ENCODE data around the gene SH3BP4. TPM values are rescaled to one million over a fixed set of nuclear protein-coding genes. Genes with fewer than 3 reads are reported as not detected.

Gene SH3BP4
- total and polyA plus RNA-seq, 2 of the 8 experiments (the other 6 are each of a cell fraction or from before 2014, with no cell fraction given): 28.3 to 35.4 TPM

DNA sequence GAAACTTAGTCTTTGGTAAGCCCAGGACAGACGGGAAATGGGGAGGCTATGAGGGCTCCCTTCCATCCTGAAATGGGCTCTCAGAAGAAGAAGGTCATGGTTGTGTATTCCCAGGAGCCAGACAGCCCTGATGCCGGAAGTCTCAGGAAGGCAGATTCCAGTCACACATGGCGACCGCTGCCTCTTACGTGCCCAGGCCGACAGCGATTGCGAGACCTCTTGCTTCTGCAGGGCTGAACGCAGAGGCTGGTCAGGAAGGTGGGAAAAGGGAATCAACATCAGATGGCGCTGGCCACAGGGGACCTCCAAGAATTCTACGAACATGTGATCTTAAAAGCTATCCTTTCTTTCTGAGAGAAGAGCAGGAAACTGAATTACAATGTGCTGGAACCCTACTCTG is 22.8 kb upstream of the SH3BP4 start:
- WGBS, 2 experiments (ENCODE audit: extremely low coverage in 1 of 2, insufficient coverage in 1 of 2, insufficient read length in 1 of 2, insufficient replicate concordance in 2 of 2, low coverage in 1 of 2, low lambda C conversion rate in 2 of 2, missing lambda C conversion rate in 1 of 2): 87% methylated on average over 11 of the region's 11 CpGs; no CpG with 5 or more reads in 1 of the 2 experiments
- Histone ChIP-seq H3K9ac (replicated peaks in 1 of 4; ENCODE audit: extremely low read depth in 1 of 4, low read depth in 3 of 4, low read length in 3 of 4) (no peak overlapping the region), H2AFZ (ENCODE audit: low read length) (no peak overlapping the region), H3K56ac (replicated peaks; ENCODE audit: insufficient read length, low read depth, low read length) (no peak overlapping the region), H3K9me3 (ENCODE audit: insufficient read depth in 2 of 2, low read depth in 1 of 2, low read length in 1 of 2) (no peaks in the 10 kb centered on the region), H3K4me1 (replicated peaks in 1 of 4; ENCODE audit: control insufficient read depth in 3 of 4, insufficient read depth in 4 of 4, low read length in 3 of 4) (peaks cover 3 to 9% (median 5%) of the 10 kb centered on the region in 4 experiments; a peak in 5 of 7 replicates), H2BK120ac (replicated peaks; ENCODE audit: low read depth, low read length) (no peak overlapping the region), H3K27me3 (replicated peaks in 1 of 4; ENCODE audit: control insufficient read depth in 3 of 4, extremely low read depth in 1 of 4, insufficient read depth in 3 of 4, low read length in 3 of 4) (peaks cover 0 to 2% (median 0%) of the 10 kb centered on the region in 4 experiments; a peak in 2 of 7 replicates), H3K23me2 (ENCODE audit: low read depth, low read length) (0 out of 2 replicates have a peak, but pooled peaks cover 5% of the 10 kb centered on the region), H3K36me3 (ENCODE audit: control insufficient read depth in 2 of 4, insufficient read depth in 4 of 4, low read length in 3 of 4) (no peaks in the 10 kb centered on the region), H2BK15ac (ENCODE audit: low read length) (no peak overlapping the region), H3K23ac (ENCODE audit: insufficient read length) (no peak overlapping the region), H4K91ac (replicated peaks; ENCODE audit: insufficient read length, low read length) (no peak overlapping the region), H2BK12ac (ENCODE audit: low read depth, low read length) (no peak overlapping the region), H2BK20ac (ENCODE audit: low read length) (no peak overlapping the region), H3K4me3 (ENCODE audit: extremely low read depth in 1 of 4, insufficient read depth in 2 of 4, low read depth in 3 of 4, low read length in 4 of 4) (no peak overlapping the region), H3K14ac (ENCODE audit: insufficient read length) (no peak overlapping the region), H3K79me1 (ENCODE audit: low read depth, low read length) (no peaks in the 10 kb centered on the region), H3K27ac (ENCODE audit: low read depth, low read length) (no peak overlapping the region), H3K79me2 (ENCODE audit: control insufficient read depth in 1 of 2, insufficient read depth in 2 of 2, low read length in 2 of 2) (no peaks in the 10 kb centered on the region), H2AK5ac (ENCODE audit: low read depth, low read length) (no peak overlapping the region), H2BK5ac (ENCODE audit: low read depth, low read length) (no peak overlapping the region), H4K8ac (ENCODE audit: extremely low read depth, insufficient read depth, low read length) (no peak overlapping the region), H4K20me1 (replicated peaks in 1 of 2; ENCODE audit: control insufficient read depth in 1 of 2, insufficient read depth in 2 of 2, low read length in 2 of 2) (peaks cover 0 to 3% of the 10 kb centered on the region in 2 experiments), H3K4me2 (ENCODE audit: insufficient read depth in 1 of 2, low read depth in 2 of 2, low read length in 2 of 2) (no peak overlapping the region), H3K18ac (ENCODE audit: extremely low read depth, low read length) (no peak overlapping the region), H4K5ac (ENCODE audit: insufficient read length, low read depth, low read length) (no peak overlapping the region), H3K4ac (replicated peaks; ENCODE audit: insufficient read length, low read depth, low read length) (no peak overlapping the region)
- FAIRE-seq (no peak), DNase-seq (ENCODE audit: low read depth in 1 of 2, low spot score in 2 of 2) (no peak)
- TF ChIP-seq BACH1 (IDR thresholded peaks at IDR 0.05; ENCODE audit: low read length) (no peak), NANOG (IDR thresholded peaks at IDR 0.05; ENCODE audit: insufficient read depth, low read depth, low read length, poor library complexity, severe bottlenecking) (no peak), EGR1 (IDR thresholded peaks at IDR 0.05; ENCODE audit: borderline replicate concordance, low read depth, low read length) (no peak), YY1 (IDR thresholded peaks at IDR 0.05; ENCODE audit: low read depth, low read length) (no peak), HDAC6 (IDR thresholded peaks at IDR 0.05; ENCODE audit: low read depth, low read length) (no peak), PHF8 (conservative IDR thresholded peaks at IDR 0.05; ENCODE audit: low read depth, low read length) (no peak), CEBPB (IDR thresholded peaks at IDR 0.05; ENCODE audit: low read depth, low read length) (no peak), RFX5 (IDR thresholded peaks at IDR 0.05; ENCODE audit: borderline replicate concordance, low read depth, low read length) (no peak)
- ChIA-PET CTCF (ENCODE audit: partially characterized antibody) (interaction anchor here (1.4 kb wide), 1 partner anchor 19 kb away, joined by 3 read pairs; no protein-coding TSS in a partner anchor), POLR2A (ENCODE audit: partially characterized antibody) (no interaction called here)
